WTC11 (cell line): ENCODE measurements around the gene NSUN4. TPM values are rescaled to one million over a fixed set of nuclear protein-coding genes. Genes with fewer than 3 reads are reported as not detected.

Experiments
- ATAC-seq: fragments of 200-7000 bp; cut with Tn5 transposase; 2 replicates; pipeline ENCODE4 v1.10.0; 2021; ENCODE audit warnings: mild to moderate bottlenecking, moderate library complexity
- CTCF ChIA-PET: fragments of 300-600 bp; sonication (Branson Sonifier 250); formaldehyde crosslinking; loops from one replicate; lab custom pipeline; 2021; ENCODE audit warnings: antibody characterized with exemption; lab: Charles Lee
- POLR2A ChIA-PET: fragments of 350-600 bp; sonication (Branson Sonifier 250); formaldehyde crosslinking; loops from one replicate; lab custom pipeline; 2021; ENCODE audit warnings: antibody characterized with exemption; lab: Charles Lee
- DNase-seq: peaks from one replicate; pipeline ENCODE4 v3.0.0; 2021; ENCODE audit warnings: low spot score
- H3K27ac Mint-ChIP-seq: 2 replicates; pipeline ENCODE4 v1.8.0; 2021; ENCODE audit warnings: mixed read lengths
- H3K27me3 Mint-ChIP-seq: 2 replicates; pipeline ENCODE4 v1.8.0; 2021; ENCODE audit warnings: low read depth, mild to moderate bottlenecking, moderate library complexity, mixed read lengths
- H3K36me3 Mint-ChIP-seq: 2 replicates; pipeline ENCODE4 v1.8.0; 2021; ENCODE audit warnings: mixed read lengths
- H3K4me1 Mint-ChIP-seq: 2 replicates; pipeline ENCODE4 v1.8.0; 2022; ENCODE audit warnings: mixed read lengths
- H3K4me3 Mint-ChIP-seq: 2 replicates; pipeline ENCODE4 v1.8.0; 2021; ENCODE audit warnings: mild to moderate bottlenecking, moderate library complexity, mixed read lengths
- H3K9me3 Mint-ChIP-seq: 2 replicates; pipeline ENCODE4 v1.8.0; 2021; ENCODE audit warnings: mixed read lengths
- ATF1 ChIP-seq: sonication (generic); formaldehyde crosslinking; IDR thresholded peaks from 2 replicates; pipeline ENCODE4 v1.8.1; 2023; ENCODE audit warnings: mild to moderate bottlenecking, moderate library complexity, missing genetic modification reagents
- ATF3 ChIP-seq: sonication (generic); formaldehyde crosslinking; conservative IDR thresholded peaks from 2 replicates; pipeline ENCODE4 v1.8.1; 2022; ENCODE audit warnings: mild to moderate bottlenecking, missing genetic modification reagents
- CREB1 ChIP-seq: sonication (generic); formaldehyde crosslinking; IDR thresholded peaks from 2 replicates; pipeline ENCODE4 v1.8.0; 2023; ENCODE audit warnings: mild to moderate bottlenecking, missing genetic modification reagents
- E2F5 ChIP-seq: sonication (generic); formaldehyde crosslinking; IDR thresholded peaks from 2 replicates; pipeline ENCODE4 v1.8.1; 2022; ENCODE audit warnings: mild to moderate bottlenecking, moderate library complexity, missing genetic modification reagents
- FOXJ3 ChIP-seq: sonication (generic); formaldehyde crosslinking; IDR thresholded peaks from 2 replicates; pipeline ENCODE4 v1.9.0; 2021; ENCODE audit warnings: missing genetic modification reagents, mild to moderate bottlenecking, borderline replicate concordance
- FOXP4 ChIP-seq: sonication (generic); formaldehyde crosslinking; IDR thresholded peaks from 2 replicates; pipeline ENCODE4 v1.8.0; 2022; ENCODE audit warnings: mild to moderate bottlenecking, missing genetic modification reagents
- GRHL2 ChIP-seq: fragments of 250-450 bp; sonication (Bioruptor Pico); IDR thresholded peaks from 2 replicates; pipeline ENCODE4 v1.8.0; 2022; ENCODE audit warnings: mild to moderate bottlenecking, moderate library complexity; ENCODE audit not compliant: insufficient replicate concordance, severe bottlenecking
- IRF2 ChIP-seq: sonication (generic); formaldehyde crosslinking; IDR thresholded peaks from 2 replicates; pipeline ENCODE4 v1.8.0; 2022; ENCODE audit warnings: low read depth, missing genetic modification reagents, borderline replicate concordance
- KAT7 ChIP-seq: sonication (generic); formaldehyde crosslinking; IDR thresholded peaks from 2 replicates; pipeline ENCODE4 v1.8.1; 2023; ENCODE audit warnings: missing genetic modification reagents, mild to moderate bottlenecking, borderline replicate concordance
- NR1H2 ChIP-seq: sonication (generic); formaldehyde crosslinking; IDR thresholded peaks from 2 replicates; pipeline ENCODE4 v1.9.0; 2021; ENCODE audit warnings: mild to moderate bottlenecking, moderate library complexity, missing genetic modification reagents
- NR2C2 ChIP-seq: sonication (generic); formaldehyde crosslinking; IDR thresholded peaks from 2 replicates; pipeline ENCODE4 v1.8.0; 2022; ENCODE audit warnings: mild to moderate bottlenecking, missing genetic modification reagents
- OVOL2 ChIP-seq: fragments of 250-450 bp; sonication (Bioruptor Pico); IDR thresholded peaks from 2 replicates; pipeline ENCODE4 v1.9.0; 2021; ENCODE audit warnings: mild to moderate bottlenecking, borderline replicate concordance
- SP1 ChIP-seq: sonication (generic); formaldehyde crosslinking; conservative IDR thresholded peaks from 2 replicates; pipeline ENCODE4 v1.8.1; 2022; ENCODE audit warnings: missing genetic modification reagents
- TEAD1 ChIP-seq: sonication (generic); formaldehyde crosslinking; IDR thresholded peaks from 2 replicates; pipeline ENCODE4 v1.8.0; 2022; ENCODE audit warnings: mild to moderate bottlenecking, missing genetic modification reagents
- ZBTB43 ChIP-seq: sonication (generic); formaldehyde crosslinking; IDR thresholded peaks from 2 replicates; pipeline ENCODE4 v1.8.1; 2023; ENCODE audit warnings: mild to moderate bottlenecking, missing genetic modification reagents
- ZNF138 ChIP-seq: sonication (generic); formaldehyde crosslinking; conservative IDR thresholded peaks from 2 replicates; pipeline ENCODE4 v1.8.1; 2022; ENCODE audit warnings: mild to moderate bottlenecking, moderate library complexity, missing genetic modification reagents
- ZNF219 ChIP-seq: sonication (generic); formaldehyde crosslinking; IDR thresholded peaks from 2 replicates; pipeline ENCODE4 v1.8.0; 2023; ENCODE audit warnings: missing genetic modification reagents, mild to moderate bottlenecking, borderline replicate concordance
- ZNF317 ChIP-seq: sonication (generic); formaldehyde crosslinking; IDR thresholded peaks from 2 replicates; pipeline ENCODE4 v1.8.1; 2023; ENCODE audit warnings: low read depth, mild to moderate bottlenecking, moderate library complexity, missing genetic modification reagents, borderline replicate concordance
- ZNF512 ChIP-seq: sonication (generic); formaldehyde crosslinking; IDR thresholded peaks from 2 replicates; pipeline ENCODE4 v1.8.1; 2022; ENCODE audit warnings: missing genetic modification reagents, borderline replicate concordance
- total RNA-seq: library from RNA; stranded (reverse); gene quantifications from 3 replicates; pipeline ENCODE4 v1.2.3, GENCODE V29; 2021
- TF ChIP-seq, protein P1 (sequence below): sonication (generic); formaldehyde crosslinking; IDR thresholded peaks from 2 replicates; pipeline ENCODE4 v1.8.0; 2023; ENCODE audit warnings: missing genetic modification reagents
- TF ChIP-seq, protein P2 (sequence below): sonication (generic); formaldehyde crosslinking; IDR thresholded peaks from 2 replicates; pipeline ENCODE4 v1.8.1; 2023; ENCODE audit warnings: mild to moderate bottlenecking, missing genetic modification reagents
- TF ChIP-seq, protein P3 (sequence below): fragments of 250-450 bp; sonication (Bioruptor Pico); IDR thresholded peaks from 2 replicates; pipeline ENCODE4 v1.9.0; 2021; ENCODE audit warnings: mild to moderate bottlenecking

Gene NSUN4
- total RNA-seq, 1 experiment from 2014 or later = 22.6 TPM

DNA sequence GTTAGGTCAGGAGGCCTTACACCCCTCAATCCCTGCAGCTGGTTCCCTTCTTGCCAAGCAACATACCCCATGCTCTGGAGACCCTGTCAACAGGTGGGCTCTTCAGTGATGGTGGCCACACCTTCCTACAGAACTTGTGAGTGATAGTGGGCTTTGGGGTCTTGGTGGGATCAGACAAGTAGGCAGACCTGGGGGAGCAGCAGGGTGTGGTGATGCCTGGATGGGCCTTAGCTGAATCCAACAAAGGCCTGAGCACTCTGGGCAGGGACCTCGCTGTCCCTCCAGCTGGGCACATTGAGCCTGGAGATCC lies 68.4 kb downstream of the NSUN4 start (continued):
- TF ChIP-seq, protein P1, sequence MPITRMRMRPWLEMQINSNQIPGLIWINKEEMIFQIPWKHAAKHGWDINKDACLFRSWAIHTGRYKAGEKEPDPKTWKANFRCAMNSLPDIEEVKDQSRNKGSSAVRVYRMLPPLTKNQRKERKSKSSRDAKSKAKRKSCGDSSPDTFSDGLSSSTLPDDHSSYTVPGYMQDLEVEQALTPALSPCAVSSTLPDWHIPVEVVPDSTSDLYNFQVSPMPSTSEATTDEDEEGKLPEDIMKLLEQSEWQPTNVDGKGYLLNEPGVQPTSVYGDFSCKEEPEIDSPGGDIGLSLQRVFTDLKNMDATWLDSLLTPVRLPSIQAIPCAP (CRISPR knock-in tag) = no peak
- TF ChIP-seq ZNF317 (CRISPR knock-in tag) (no peak), SP1 (CRISPR knock-in tag) (no peak), TEAD1 (CRISPR knock-in tag) (no peak), FOXP4 (CRISPR knock-in tag) (no peak), OVOL2 (CRISPR knock-in tag) (no peak), GRHL2 (CRISPR knock-in tag) (no peak), ZNF512 (CRISPR knock-in tag) (no peak), KAT7 (CRISPR knock-in tag) (no peak), ZNF138 (CRISPR knock-in tag) (no peak)
- TF ChIP-seq, protein P2, sequence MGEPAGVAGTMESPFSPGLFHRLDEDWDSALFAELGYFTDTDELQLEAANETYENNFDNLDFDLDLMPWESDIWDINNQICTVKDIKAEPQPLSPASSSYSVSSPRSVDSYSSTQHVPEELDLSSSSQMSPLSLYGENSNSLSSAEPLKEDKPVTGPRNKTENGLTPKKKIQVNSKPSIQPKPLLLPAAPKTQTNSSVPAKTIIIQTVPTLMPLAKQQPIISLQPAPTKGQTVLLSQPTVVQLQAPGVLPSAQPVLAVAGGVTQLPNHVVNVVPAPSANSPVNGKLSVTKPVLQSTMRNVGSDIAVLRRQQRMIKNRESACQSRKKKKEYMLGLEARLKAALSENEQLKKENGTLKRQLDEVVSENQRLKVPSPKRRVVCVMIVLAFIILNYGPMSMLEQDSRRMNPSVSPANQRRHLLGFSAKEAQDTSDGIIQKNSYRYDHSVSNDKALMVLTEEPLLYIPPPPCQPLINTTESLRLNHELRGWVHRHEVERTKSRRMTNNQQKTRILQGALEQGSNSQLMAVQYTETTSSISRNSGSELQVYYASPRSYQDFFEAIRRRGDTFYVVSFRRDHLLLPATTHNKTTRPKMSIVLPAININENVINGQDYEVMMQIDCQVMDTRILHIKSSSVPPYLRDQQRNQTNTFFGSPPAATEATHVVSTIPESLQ (CRISPR knock-in tag) = no peak

GRCh38 chr1:46410156-46411009 lies 69.8 kb downstream of the NSUN4 start:
- CTCF ChIA-PET = interaction anchor here (0.6 to 4.2 kb wide), 9 partner anchors 9 to 118 kb away, joined by 3 to 18 read pairs (median 4); no protein-coding TSS in a partner anchor
- DNase-seq = no peak
- no peak overlapping the region for H3K27ac Mint-ChIP-seq

More at GRCh38 chr1:46410156-46411009, 69.8 kb downstream of the NSUN4 start:
- POLR2A ChIA-PET = interaction anchor here (1.1 kb wide), 1 partner anchor 8 kb away, joined by 3 read pairs; no protein-coding TSS in a partner anchor
- Mint-ChIP-seq H3K4me1 (peaks cover 20% of the 10 kb centered on the region), H3K36me3 (peaks cover 8% of the 10 kb centered on the region; the same call in 1 of the 2 replicates), H3K27me3 (no peaks in the 10 kb centered on the region), H3K4me3 (no peak overlapping the region), H3K9me3 (no peaks in the 10 kb centered on the region)
- no peak for ATAC-seq
- TF ChIP-seq NR2C2 (CRISPR knock-in tag) (no peak), ZBTB43 (no peak), ATF3 (CRISPR knock-in tag) (no peak), IRF2 (no peak), CREB1 (CRISPR knock-in tag) (no peak), E2F5 (no peak), ZNF219 (CRISPR knock-in tag) (no peak), FOXJ3 (CRISPR knock-in tag) (no peak), NR1H2 (CRISPR knock-in tag) (no peak), ATF1 (CRISPR knock-in tag) (no peak)
- TF ChIP-seq, protein P1 (CRISPR knock-in tag) = no peak
- TF ChIP-seq, protein P3, sequence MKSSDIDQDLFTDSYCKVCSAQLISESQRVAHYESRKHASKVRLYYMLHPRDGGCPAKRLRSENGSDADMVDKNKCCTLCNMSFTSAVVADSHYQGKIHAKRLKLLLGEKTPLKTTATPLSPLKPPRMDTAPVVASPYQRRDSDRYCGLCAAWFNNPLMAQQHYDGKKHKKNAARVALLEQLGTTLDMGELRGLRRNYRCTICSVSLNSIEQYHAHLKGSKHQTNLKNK (CRISPR knock-in tag) = no peak
